HepG2 (cell line): ENCODE measurements around the gene MYOM1. TPM values are rescaled to one million over a fixed set of nuclear protein-coding genes. Genes with fewer than 3 reads are reported as not detected.
A peak's percentile ranks its signal among the peaks of the same experiment; 100 is the strongest.

Experiments used
- ARID3A ChIP-seq: IDR thresholded peaks from 2 replicates; pipeline ENCODE4 v1.6.1; 2012; ENCODE audit warnings: low read depth, low read length, improper control_type of control experiment
- BHLHE40 ChIP-seq: IDR thresholded peaks from 2 replicates; pipeline ENCODE4 v1.6.1; 2011; ENCODE audit warnings: low read length, improper control_type of control experiment
- GABPA ChIP-seq, 2 experiments: IDR thresholded peaks; 2 replicates each; pipeline ENCODE4 v1.6.1; 2011 to 2016; ENCODE audit warnings: low read depth in 2 of 2, low read length in 1 of 2, missing biosample characterization in 1 of 2, missing genetic modification characterization in 1 of 2
- HMGXB4 ChIP-seq, 2 experiments: sonication (generic) in 1 of 2; formaldehyde crosslinking in 1 of 2; IDR thresholded peaks; 2 replicates each; pipeline versions ENCODE4 v1.4.0 to v1.6.1; 2018 to 2020; ENCODE audit warnings: missing genetic modification reagents in 2 of 2, borderline replicate concordance in 1 of 2, low read depth in 1 of 2, mild to moderate bottlenecking in 1 of 2, missing biosample characterization in 1 of 2
- KDM3A ChIP-seq: IDR thresholded peaks from 2 replicates; pipeline ENCODE4 v1.6.1; 2018; ENCODE audit warnings: low read depth, missing compliant biosample characterization
- KDM4B ChIP-seq: sonication (generic); formaldehyde crosslinking; IDR thresholded peaks from 2 replicates; pipeline ENCODE4 v1.4.0; 2020; ENCODE audit warnings: missing genetic modification reagents
- MAX ChIP-seq: IDR thresholded peaks from 2 replicates; pipeline ENCODE4 v1.6.1; 2012; ENCODE audit warnings: inconsistent platforms
- NFAT5 ChIP-seq: sonication (generic); formaldehyde crosslinking; IDR thresholded peaks from 2 replicates; pipeline ENCODE4 v1.4.0; 2020; ENCODE audit warnings: missing genetic modification reagents
- NFIB ChIP-seq: sonication (generic); formaldehyde crosslinking; IDR thresholded peaks from 2 replicates; pipeline ENCODE4 v1.9.0; 2021; ENCODE audit warnings: missing genetic modification reagents, mild to moderate bottlenecking, borderline replicate concordance
- POLR2G ChIP-seq: fragments of 200-400 bp; formaldehyde crosslinking; IDR thresholded peaks from 2 replicates; pipeline ENCODE4 v1.6.1; 2018; ENCODE audit warnings: mild to moderate bottlenecking, low read depth, low read length, moderate library complexity
- STAG1 ChIP-seq: sonication (generic); formaldehyde crosslinking; IDR thresholded peaks from 2 replicates; pipeline ENCODE4 v1.4.0; 2020; ENCODE audit warnings: missing genetic modification reagents
- ZBTB33 ChIP-seq: sonication (generic); formaldehyde crosslinking; IDR thresholded peaks from 2 replicates; pipeline ENCODE4 v1.4.0; 2020; ENCODE audit warnings: missing genetic modification reagents
- ZMAT5 ChIP-seq: sonication (generic); formaldehyde crosslinking; IDR thresholded peaks from 2 replicates; pipeline ENCODE4 v1.5.0; 2020; ENCODE audit warnings: mild to moderate bottlenecking, low read depth, missing genetic modification reagents, borderline replicate concordance
- ZMYM2 ChIP-seq: sonication (generic); formaldehyde crosslinking; IDR thresholded peaks from 2 replicates; pipeline ENCODE4 v1.8.0; 2022; ENCODE audit warnings: mild to moderate bottlenecking, missing genetic modification reagents
- ZNF446 ChIP-seq: sonication (generic); formaldehyde crosslinking; IDR thresholded peaks from 2 replicates; pipeline ENCODE4 v1.5.0; 2020; ENCODE audit warnings: mild to moderate bottlenecking, missing genetic modification reagents
- ZNF616 ChIP-seq: sonication (generic); formaldehyde crosslinking; IDR thresholded peaks from 2 replicates; pipeline ENCODE4 v1.5.0; 2020; ENCODE audit warnings: low read depth, mild to moderate bottlenecking, missing genetic modification reagents
- polyA plus RNA-seq, 8 experiments: library from polyadenylated mRNA; depleted of rRNA in 3 of 8; stranded (reverse) in 7 of 8; unstranded in 1 of 8; fragments of >200 nt; fragmentation: Illumina TruSeq in 4 of 8; extraction: Trizol in 4 of 8; gene quantifications; 2 replicates each; pipeline versions ENCODE4 v1.2.1 to v1.2.3, GENCODE V29; 2011 to 2016; ENCODE audit warnings: low read depth in 4 of 8, missing spikeins in 1 of 8, mixed read lengths in 1 of 8; ENCODE audit not compliant: insufficient read depth in 1 of 8
- total RNA-seq, 5 experiments: library from RNA; depleted of rRNA; stranded (reverse); fragments of >200 nt; fragmentation: Illumina TruSeq; extraction: Trizol; gene quantifications; 2 replicates each; pipeline ENCODE4 v1.2.3, GENCODE V29; 2016; ENCODE audit warnings: low read depth in 1 of 5

MYOM1 gene
- total and polyA plus RNA-seq, 2 of the 13 experiments (the other 11 are each of a cell fraction or from before 2014, with no cell fraction given), result 0.46 to 0.98 TPM

GRCh38 chr18:3245853-3246634 lies 26.3 kb upstream of the MYOM1 start (continued):
- TF ChIP-seq NFAT5 (CRISPR knock-in tag), result no peak
- TF ChIP-seq ZMAT5 (CRISPR knock-in tag), result no peak
- 0 out of 2 replicates have a peak, but pooled peaks have one; percentile 46 for TF ChIP-seq ZBTB33 (CRISPR knock-in tag)
- TF ChIP-seq ZMYM2 (CRISPR knock-in tag), result no peak
- TF ChIP-seq NFIB (CRISPR knock-in tag), result no peak
- peak; percentile 99 for TF ChIP-seq STAG1
- TF ChIP-seq KDM3A (CRISPR knock-in tag), result peak; percentile 95
- TF ChIP-seq MAX, result peak; percentile 53
- 0 out of 2 replicates have a peak, but pooled peaks have one; percentile 27 for TF ChIP-seq ZNF446 (CRISPR knock-in tag)
- TF ChIP-seq BHLHE40, result no peak
- TF ChIP-seq GABPA (IDR thresholded peaks at IDR 0.05; ENCODE audit: low read depth, low read length), result no peak
- no peak; the same call in 1 of the 2 replicates for TF ChIP-seq GABPA (CRISPR knock-in tag; IDR thresholded peaks at IDR 0.05; ENCODE audit: low read depth)
- TF ChIP-seq ARID3A, result peak; percentile 55; the same call in 1 of the 2 replicates
- TF ChIP-seq POLR2G, result no peak
- TF ChIP-seq HMGXB4 (CRISPR knock-in tag; IDR thresholded peaks at IDR 0.05; ENCODE audit: borderline replicate concordance in 1 of 2, low read depth in 1 of 2), result peak; percentile 92 to 94
- no peak for TF ChIP-seq ZNF616 (CRISPR knock-in tag)
- no peak for TF ChIP-seq KDM4B (CRISPR knock-in tag)
